ENCODE measurements around the gene HBD.

Gene HBD

GRCh38 chr11:5232176-5232575 lies 2.1 kb downstream of the HBD start:
- no peak for DNase-seq

DNA sequence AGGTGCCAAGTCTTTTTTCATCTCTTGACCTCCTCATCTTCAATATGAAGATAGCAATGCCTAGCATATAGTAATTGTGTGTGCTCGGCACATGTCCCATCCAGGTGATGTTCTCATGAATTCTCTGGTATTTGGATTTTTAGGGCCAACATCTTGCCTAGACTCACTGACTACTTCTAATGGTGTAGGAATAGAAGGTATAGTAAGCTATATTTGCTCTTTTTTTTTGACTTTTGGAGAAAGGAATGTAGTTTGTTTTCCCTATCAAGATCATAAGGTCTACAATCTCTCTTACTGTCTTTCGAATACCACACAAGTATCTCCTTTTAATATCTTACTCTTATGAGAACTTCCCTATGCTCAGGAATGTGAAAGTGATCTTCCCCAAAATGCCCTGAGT lies 3.2 kb downstream of the HBD start:
- DNase-seq = no peak

- no peak for DNase-seq
These were observed 4.0 kb downstream of the HBD start for GRCh38 chr11:5230266-5230665.

GRCh38 chr11:5229796-5230195 lies 4.5 kb downstream of the HBD start:
- no peak for DNase-seq

DNA sequence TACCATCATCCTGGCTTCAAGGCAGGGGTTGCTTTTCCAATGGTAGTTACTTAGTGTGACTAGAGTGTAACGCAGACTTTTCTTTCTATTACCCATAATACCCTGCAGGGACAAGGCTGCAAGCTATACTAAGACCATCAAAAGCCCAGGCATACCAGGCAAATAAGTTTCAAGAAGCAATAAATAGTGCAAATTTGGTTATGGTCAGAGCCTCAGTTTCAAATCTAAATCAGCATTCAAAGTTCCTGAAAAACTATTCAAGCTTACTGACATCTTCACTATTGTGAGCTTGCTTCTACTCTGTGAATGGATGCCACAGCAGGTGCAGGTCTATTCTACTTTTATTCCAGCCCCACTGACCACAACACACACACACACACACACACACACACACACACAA lies 4.9 kb downstream of the HBD start:
- no peak for DNase-seq

- no peak for DNase-seq
These were observed 6.2 kb downstream of the HBD start for GRCh38 chr11:5228124-5228523.

DNA sequence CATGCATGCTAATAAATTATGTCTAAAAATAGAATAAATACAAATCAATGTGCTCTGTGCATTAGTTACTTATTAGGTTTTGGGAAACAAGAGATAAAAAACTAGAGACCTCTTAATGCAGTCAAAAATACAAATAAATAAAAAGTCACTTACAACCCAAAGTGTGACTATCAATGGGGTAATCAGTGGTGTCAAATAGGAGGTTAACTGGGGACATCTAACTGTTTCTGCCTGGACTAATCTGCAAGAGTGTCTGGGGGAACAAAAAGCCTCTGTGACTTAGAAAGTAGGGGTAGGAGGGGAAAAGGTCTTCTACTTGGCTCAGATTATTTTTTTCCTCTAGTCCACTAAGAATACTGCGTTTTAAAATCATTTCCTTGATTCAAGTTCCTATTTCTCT lies 6.6 kb downstream of the HBD start:
- DNase-seq = no peak

- DNase-seq = peak; percentile 26
These were observed 7.5 kb downstream of the HBD start, which contains the start of gene HBB for GRCh38 chr11:5226732-5227310. TSS of gene HBB (minus strand) at chr11:5227071. CDS start at chr11:5227021, 50 bp downstream.

DNA sequence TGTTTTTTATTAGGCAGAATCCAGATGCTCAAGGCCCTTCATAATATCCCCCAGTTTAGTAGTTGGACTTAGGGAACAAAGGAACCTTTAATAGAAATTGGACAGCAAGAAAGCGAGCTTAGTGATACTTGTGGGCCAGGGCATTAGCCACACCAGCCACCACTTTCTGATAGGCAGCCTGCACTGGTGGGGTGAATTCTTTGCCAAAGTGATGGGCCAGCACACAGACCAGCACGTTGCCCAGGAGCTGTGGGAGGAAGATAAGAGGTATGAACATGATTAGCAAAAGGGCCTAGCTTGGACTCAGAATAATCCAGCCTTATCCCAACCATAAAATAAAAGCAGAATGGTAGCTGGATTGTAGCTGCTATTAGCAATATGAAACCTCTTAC lies 8.8 kb downstream of the HBD start:
- DNase-seq = no peak

GRCh38 chr11:5224538-5225479 lies 9.5 kb downstream of the HBD start:
- DNase-seq = no peak

GRCh38 chr11:5223686-5224085 lies 10.6 kb downstream of the HBD start:
- no peak for DNase-seq

GRCh38 chr11:5223146-5223545 lies 11.1 kb downstream of the HBD start:
- DNase-seq = no peak

- DNase-seq = no peak
These were observed 23.9 kb downstream of the HBD start for GRCh38 chr11:5210376-5210885.

GRCh38 chr11:5204787-5205186 lies 29.5 kb downstream of the HBD start:
- no peak for DNase-seq

- no peak for DNase-seq
These were observed 30.9 kb downstream of the HBD start for GRCh38 chr11:5203366-5203765.

- no peak for DNase-seq
These were observed 33.7 kb downstream of the HBD start, which contains the start of gene OR51V1 for GRCh38 chr11:5200582-5200981. TSS of gene OR51V1 (minus strand) at chr11:5200682. CDS start at chr11:5200682, 0 bp downstream.

- DNase-seq = no peak
These were observed 36.0 kb downstream of the HBD start for GRCh38 chr11:5198285-5198684.

DNA sequence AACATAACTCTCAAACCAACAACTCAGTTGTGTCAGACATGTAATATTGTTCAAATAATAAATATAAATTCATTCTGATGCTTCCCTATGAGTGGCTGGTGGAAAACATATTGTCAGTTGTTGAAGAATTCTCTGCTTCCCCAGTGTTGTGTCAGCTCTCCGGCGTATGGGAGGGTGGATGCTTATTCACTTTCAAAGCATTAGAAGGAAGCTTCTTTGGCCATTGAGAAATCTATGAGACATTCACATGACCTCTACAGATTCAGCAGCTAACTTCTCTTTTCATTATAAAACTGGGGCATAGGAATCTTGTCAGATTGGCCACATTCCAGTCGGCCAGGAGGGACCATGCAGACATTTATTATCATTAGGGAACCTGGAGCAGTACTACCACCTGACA lies 36.7 kb downstream of the HBD start:
- no peak for DNase-seq

DNA sequence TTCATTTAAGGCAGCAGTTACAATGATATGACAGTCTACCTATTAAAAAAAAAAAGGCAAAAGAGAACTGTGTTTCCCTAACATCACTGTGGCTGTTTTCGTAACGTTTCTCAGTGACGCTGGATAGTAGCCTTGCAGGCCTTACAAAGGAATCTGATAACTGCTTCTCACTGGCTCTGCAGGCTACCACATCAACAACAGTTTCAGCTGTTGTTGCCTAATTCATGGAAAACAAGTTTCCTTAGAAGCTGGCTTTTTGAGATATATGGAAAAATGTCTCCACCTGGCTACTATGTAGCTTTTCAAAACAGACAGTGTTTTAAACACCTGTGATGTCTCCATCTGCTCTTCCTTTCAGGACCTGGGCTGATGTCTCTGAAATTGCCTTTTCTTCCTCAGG lies 37.6 kb downstream of the HBD start:
- no peak for DNase-seq

GRCh38 chr11:5196067-5196466 lies 38.2 kb downstream of the HBD start:
- DNase-seq = no peak

DNA sequence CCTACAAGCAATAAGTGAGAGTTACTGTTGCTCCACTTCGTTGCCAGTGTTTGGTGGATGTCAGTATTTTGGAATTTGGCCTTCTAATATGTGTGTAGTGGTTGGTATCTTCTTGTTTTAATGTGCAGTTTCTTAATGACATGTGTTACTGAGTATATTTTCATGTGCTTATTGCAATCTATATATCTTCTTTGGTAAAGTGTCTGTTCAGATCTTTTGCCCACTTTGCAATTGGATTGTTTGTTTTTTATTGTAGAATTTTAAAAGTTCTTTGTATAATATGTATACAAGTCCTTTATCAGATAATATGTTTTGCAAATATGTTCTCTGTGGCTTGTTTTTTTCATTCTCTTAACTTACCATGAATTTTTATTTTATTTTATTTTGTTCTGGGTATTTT lies 41.5 kb downstream of the HBD start:
- no peak for DNase-seq

- DNase-seq = no peak
These were observed 46.1 kb downstream of the HBD start for GRCh38 chr11:5188201-5188600.
